Right lobe of liver (tissue), 6 donors: ENCODE results near the gene NLRC5. TPM values are rescaled to one million over a fixed set of nuclear protein-coding genes. Genes with fewer than 3 reads are reported as not detected.

Source experiments
- ATAC-seq, 4 donors: fragments of 200-7000 bp; cut with Tn5 transposase; one replicate each; pipeline ENCODE4 v1.9.1; 2020; ENCODE audit warnings: mild to moderate bottlenecking in 4 of 4, moderate library complexity in 4 of 4
- DNase-seq, 3 donors: peaks; one replicate each; pipeline ENCODE4 v3.0.0-alpha.2; 2020
- H3K27ac ChIP-seq, 3 donors: fragments of 200-600 bp; one replicate each; pipeline ENCODE4 v1.8.0; 2022
- H3K27me3 ChIP-seq, 2 donors: fragments of 200-600 bp; one replicate each; pipeline ENCODE4 v1.8.0; 2022
- H3K36me3 ChIP-seq, 4 donors: fragments of 200-600 bp; sonication (generic) in 1 of 4; one replicate each; pipeline versions ENCODE4 v1.5.1 to v1.8.0; 2017 to 2022; ENCODE audit warnings: control low read depth in 1 of 4
- H3K4me1 ChIP-seq, 4 donors: fragments of 200-600 bp; sonication (generic) in 1 of 4; one replicate each; pipeline versions ENCODE4 v1.5.1 to v1.8.0; 2017 to 2022; ENCODE audit warnings: control low read depth in 1 of 4
- H3K4me3 ChIP-seq, 3 donors: fragments of 200-600 bp; one replicate each; pipeline ENCODE4 v1.8.0; 2022
- H3K9me3 ChIP-seq, 4 donors: fragments of 200-600 bp; sonication (generic) in 1 of 4; one replicate each; pipeline versions ENCODE4 v1.5.1 to v1.8.0; 2017 to 2022; ENCODE audit warnings: control low read depth in 1 of 4
- POLR2A ChIP-seq: fragments of 450-650 bp; IDR thresholded peaks from one replicate; pipeline ENCODE4 v1.6.1; 2017; ENCODE audit warnings: antibody characterized with exemption, mild to moderate bottlenecking
- WGBS: methylation state at CpG from one replicate; pipeline ENCODE4 v1.1.6; 2018; ENCODE audit warnings: low coverage, low lambda C conversion rate; ENCODE audit not compliant: insufficient coverage; ENCODE audit errors: missing lambda C conversion rate; 5-methylcytosine and 5-hydroxymethylcytosine counted together
- intact Hi-C, 2 donors: fragments of 100-400 bp; cut with DNase I; formaldehyde crosslinking; loops; one replicate each; pipeline versions ENCODE4 v1.11.2 to v1.14.1; 2022
- total RNA-seq, 6 experiments: library from RNA; depleted of rRNA in 2 of 6; stranded (reverse); fragments of >200 nt in 2 of 6; fragmentation: NEBNext Ultra II Directional in 3 of 6; extraction: Animal tissue kit (Norgen Biotek cat#: 25700) in 3 of 6; gene quantifications; one replicate each; pipeline versions ENCODE4 v1.1.0 to v1.2.4, GENCODE V29; 2016 to 2023
- TF ChIP-seq, protein P1 (sequence below), 4 donors: fragments of 200-600 bp in 3 of 4; fragments of 450-650 bp in 1 of 4; IDR thresholded peaks; one replicate each; pipeline versions ENCODE4 v1.5.1 to v1.8.0; 2016 to 2022; ENCODE audit warnings: antibody characterized with exemption in 4 of 4, mild to moderate bottlenecking in 2 of 4
- donor health status: DM: no; HTN: yes; CAD: no.
- donor health status: DM: no; HTN: no; CAD: no.
- donor health status: DM: no; HTN: no; CAD: no.
- donor health status: DM: no; HTN: yes; CAD: no.
- donor health status: DM: no; HTN: yes; CAD: no.

NLRC5 gene
- total RNA-seq, 6 experiments from 2014 or later = 4.6 to 25.2 (median 13.3) TPM

DNA sequence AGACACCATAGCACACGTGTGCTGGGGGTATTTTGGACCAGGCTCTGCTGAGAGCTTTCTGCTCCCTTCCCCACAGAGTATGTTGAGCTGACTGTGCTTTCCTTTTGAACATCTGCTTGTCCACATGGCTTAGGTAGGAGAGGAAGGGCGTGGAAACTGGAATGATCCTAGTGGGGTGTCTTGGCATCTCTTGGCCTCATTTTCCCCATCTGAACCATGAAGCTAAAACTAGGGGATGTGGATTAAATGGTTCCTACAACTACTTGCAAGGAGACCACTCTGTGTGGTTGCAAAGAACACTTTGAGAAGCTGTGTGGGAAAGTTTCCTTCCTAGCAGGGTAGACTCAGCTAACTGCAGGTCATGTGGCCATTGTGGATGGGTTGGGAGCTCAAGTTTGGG lies 6.7 kb upstream of the NLRC5 start:
- H3K36me3 ChIP-seq = no peaks in the 10 kb centered on the region
- H3K27ac ChIP-seq = no peak overlapping the region
- DNase-seq = no peak
- peaks cover 0 to 14% (median 6%) of the 10 kb centered on the region in 4 donors for H3K4me1 ChIP-seq
- intact Hi-C loops = no loop called here
- H3K4me3 ChIP-seq = no peak overlapping the region
- no peaks in the 10 kb centered on the region for H3K9me3 ChIP-seq
- TF ChIP-seq POLR2A = no peak
- no peak for ATAC-seq
- H3K27me3 ChIP-seq = no peaks in the 10 kb centered on the region
- 90% methylated on average over 2 of the region's 2 CpGs for WGBS

DNA sequence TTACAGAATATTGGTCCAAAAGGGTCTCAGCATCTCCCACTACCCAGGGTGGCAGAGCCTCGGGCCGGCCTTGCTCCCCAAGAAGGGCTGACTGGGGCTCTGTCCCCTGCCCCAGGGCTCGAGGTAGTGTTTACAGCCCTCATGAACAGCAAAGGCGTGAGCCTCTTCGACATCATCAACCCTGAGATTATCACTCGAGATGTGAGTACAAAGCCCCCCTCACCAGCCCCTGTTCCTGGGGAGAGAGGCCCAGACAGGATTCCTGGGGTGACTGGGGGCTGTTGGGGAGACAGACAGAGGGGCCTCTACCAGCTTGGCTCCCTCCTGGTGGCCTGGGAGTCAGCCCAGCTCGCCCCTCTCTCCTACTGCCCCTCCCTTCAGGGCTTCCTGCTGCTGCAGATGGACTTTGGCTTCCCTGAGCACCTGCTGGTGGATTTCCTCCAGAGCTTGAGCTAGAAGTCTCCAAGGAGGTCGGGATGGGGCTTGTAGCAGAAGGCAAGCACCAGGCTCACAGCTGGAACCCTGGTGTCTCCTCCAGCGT lies 6.1 kb upstream of the NLRC5 start:
- no peaks in the 10 kb centered on the region for H3K36me3 ChIP-seq
- ATAC-seq = peak; percentile 24 to 48 (median 36)
- WGBS = 83% methylated on average over 1 of the region's 9 CpGs
- no peak for DNase-seq
- H3K4me3 ChIP-seq = no peak overlapping the region
- no peaks in the 10 kb centered on the region for H3K9me3 ChIP-seq
- no peak for TF ChIP-seq POLR2A
- TF ChIP-seq, protein P1, sequence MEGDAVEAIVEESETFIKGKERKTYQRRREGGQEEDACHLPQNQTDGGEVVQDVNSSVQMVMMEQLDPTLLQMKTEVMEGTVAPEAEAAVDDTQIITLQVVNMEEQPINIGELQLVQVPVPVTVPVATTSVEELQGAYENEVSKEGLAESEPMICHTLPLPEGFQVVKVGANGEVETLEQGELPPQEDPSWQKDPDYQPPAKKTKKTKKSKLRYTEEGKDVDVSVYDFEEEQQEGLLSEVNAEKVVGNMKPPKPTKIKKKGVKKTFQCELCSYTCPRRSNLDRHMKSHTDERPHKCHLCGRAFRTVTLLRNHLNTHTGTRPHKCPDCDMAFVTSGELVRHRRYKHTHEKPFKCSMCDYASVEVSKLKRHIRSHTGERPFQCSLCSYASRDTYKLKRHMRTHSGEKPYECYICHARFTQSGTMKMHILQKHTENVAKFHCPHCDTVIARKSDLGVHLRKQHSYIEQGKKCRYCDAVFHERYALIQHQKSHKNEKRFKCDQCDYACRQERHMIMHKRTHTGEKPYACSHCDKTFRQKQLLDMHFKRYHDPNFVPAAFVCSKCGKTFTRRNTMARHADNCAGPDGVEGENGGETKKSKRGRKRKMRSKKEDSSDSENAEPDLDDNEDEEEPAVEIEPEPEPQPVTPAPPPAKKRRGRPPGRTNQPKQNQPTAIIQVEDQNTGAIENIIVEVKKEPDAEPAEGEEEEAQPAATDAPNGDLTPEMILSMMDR (IDR thresholded peaks at IDR 0.05) = no peak
- intact Hi-C loops = no loop called here
- H3K27ac ChIP-seq = no peak overlapping the region
- no peaks in the 10 kb centered on the region for H3K27me3 ChIP-seq
- H3K4me1 ChIP-seq = peaks cover 0 to 14% (median 6%) of the 10 kb centered on the region in 4 donors

DNA sequence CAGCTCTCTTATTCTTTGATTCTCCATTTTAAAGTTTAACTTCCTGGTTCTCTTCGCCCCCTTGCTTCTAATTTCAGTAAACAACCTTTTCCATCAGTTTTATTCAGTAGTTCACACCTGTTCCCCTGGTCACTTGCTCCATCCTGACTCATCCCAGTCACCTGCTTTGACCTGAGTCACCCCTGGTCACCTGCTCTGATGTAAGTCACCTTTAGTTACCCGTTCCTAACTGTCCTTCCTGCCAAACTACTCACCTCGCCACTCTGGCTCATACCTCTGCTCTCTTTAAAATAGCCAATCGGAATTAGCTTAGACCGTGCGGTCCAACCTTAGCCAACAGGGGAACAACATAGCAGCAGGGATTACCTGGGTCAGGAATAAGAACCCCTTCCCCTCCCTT lies 4.7 kb upstream of the NLRC5 start:
- ATAC-seq (peak in 1 of 4 donors; percentile 4), DNase-seq (peak in 1 of 3 donors; percentile 47)
- no peaks in the 10 kb centered on the region for H3K36me3 ChIP-seq
- H3K4me1 ChIP-seq = peaks cover 0 to 15% (median 3%) of the 10 kb centered on the region in 4 donors
- H3K27ac ChIP-seq = peak overlapping the region in 1 of 3 donors; percentile 51
- no peaks in the 10 kb centered on the region for H3K27me3 ChIP-seq
- no peaks in the 10 kb centered on the region for H3K9me3 ChIP-seq
- TF ChIP-seq, protein P1 (IDR thresholded peaks at IDR 0.05) = no peak
- TF ChIP-seq POLR2A = no peak
- intact Hi-C loops = no loop called here
- H3K4me3 ChIP-seq = no peak overlapping the region
- 62% methylated on average over 6 of the region's 6 CpGs for WGBS

GRCh38 chr16:56985288-56985961 lies 3.9 kb upstream of the NLRC5 start:
- Histone ChIP-seq H3K9me3 (no peaks in the 10 kb centered on the region), H3K36me3 (no peaks in the 10 kb centered on the region), H3K27me3 (no peaks in the 10 kb centered on the region), H3K4me1 (peaks cover 0 to 15% (median 0%) of the 10 kb centered on the region in 4 donors), H3K4me3 (no peak overlapping the region), H3K27ac (peak overlapping the region in 1 of 3 donors; percentile 51)
- 97% methylated on average over 4 of the region's 7 CpGs for WGBS
- ATAC-seq (no peak), DNase-seq (no peak)
- intact Hi-C loops = no loop called here
- no peak for TF ChIP-seq POLR2A
- TF ChIP-seq, protein P1 (IDR thresholded peaks at IDR 0.05) = no peak

- intact Hi-C loops = no loop called here
- Histone ChIP-seq H3K9me3 (no peaks in the 10 kb centered on the region), H3K27ac (no peak overlapping the region), H3K4me3 (no peak overlapping the region), H3K36me3 (no peaks in the 10 kb centered on the region), H3K27me3 (no peaks in the 10 kb centered on the region), H3K4me1 (peaks cover 0 to 19% (median 0%) of the 10 kb centered on the region in 4 donors)
- DNase-seq = no peak
- no peak for ATAC-seq
- no CpG with 5 or more reads among the region's 2 CpGs for WGBS
- TF ChIP-seq, protein P1 (IDR thresholded peaks at IDR 0.05) = no peak
- no peak for TF ChIP-seq POLR2A
These were observed 3.4 kb upstream of the NLRC5 start for GRCh38 chr16:56985962-56986360.
